HG02610 (cell line): ENCODE results near the gene EDN1.

Experiments
- ATAC-seq: cut with Tn5 transposase; IDR thresholded peaks from one replicate; pipeline ENCODE4 v1.9.1; 2021; ENCODE audit warnings: mild to moderate bottlenecking, moderate library complexity; ENCODE audit not compliant: unreplicated experiment

Gene EDN1

DNA sequence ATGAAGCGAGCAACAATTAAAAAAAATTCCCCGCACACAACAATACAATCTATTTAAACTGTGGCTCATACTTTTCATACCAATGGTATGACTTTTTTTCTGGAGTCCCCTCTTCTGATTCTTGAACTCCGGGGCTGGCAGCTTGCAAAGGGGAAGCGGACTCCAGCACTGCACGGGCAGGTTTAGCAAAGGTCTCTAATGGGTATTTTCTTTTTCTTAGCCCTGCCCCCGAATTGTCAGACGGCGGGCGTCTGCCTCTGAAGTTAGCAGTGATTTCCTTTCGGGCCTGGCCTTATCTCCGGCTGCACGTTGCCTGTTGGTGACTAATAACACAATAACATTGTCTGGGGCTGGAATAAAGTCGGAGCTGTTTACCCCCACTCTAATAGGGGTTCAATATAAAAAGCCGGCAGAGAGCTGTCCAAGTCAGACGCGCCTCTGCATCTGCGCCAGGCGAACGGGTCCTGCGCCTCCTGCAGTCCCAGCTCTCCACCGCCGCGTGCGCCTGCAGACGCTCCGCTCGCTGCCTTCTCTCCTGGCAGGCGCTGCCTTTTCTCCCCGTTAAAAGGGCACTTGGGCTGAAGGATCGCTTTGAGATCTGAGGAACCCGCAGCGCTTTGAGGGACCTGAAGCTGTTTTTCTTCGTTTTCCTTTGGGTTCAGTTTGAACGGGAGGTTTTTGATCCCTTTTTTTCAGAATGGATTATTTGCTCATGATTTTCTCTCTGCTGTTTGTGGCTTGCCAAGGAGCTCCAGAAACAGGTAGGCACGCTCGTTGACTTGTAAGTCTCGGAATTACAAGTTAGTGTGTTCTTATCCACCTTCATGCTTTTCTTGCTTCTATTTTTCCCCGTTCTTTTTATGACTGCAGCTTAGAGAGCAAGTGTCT, at the start of gene EDN1:
Gene EDN1 (plus strand): TSS at position 429 of the 888 bp plus-strand sequence. CDS start 269 bp downstream, at position 698.
- peak; percentile 83 for ATAC-seq

DNA sequence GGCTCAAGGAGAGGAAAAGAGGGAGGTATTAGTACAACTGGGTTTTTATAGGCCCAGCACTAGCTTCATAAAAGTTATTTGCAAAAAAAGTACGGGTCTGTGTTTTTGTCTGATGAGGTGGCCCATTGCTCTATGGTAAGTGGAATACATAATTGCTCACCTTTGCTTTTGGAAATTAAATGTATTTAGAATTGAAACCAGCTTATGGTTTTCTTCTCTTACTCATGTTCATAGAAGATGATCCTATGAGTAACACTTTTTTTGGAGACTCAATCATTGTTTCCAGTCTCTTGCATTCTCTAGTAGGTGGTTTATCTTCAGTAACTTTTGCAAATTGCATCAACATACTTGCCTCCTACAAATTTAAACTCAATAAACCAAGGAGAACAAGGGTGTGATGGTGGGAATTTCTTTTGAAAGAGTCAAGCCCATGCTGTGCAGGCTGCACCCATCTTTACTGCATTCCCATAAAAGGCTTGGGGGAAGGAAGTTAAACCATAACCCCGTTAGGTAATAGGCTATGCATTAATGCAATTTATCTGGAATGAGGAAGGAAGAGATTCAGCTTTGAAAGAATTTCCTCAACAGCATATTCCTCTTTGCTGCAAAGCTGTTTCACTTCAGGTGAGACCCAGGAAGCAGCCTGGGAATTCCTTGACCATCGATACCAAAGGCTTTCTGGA, 48.5 kb upstream of the EDN1 start:
- ATAC-seq, result no peak

DNA sequence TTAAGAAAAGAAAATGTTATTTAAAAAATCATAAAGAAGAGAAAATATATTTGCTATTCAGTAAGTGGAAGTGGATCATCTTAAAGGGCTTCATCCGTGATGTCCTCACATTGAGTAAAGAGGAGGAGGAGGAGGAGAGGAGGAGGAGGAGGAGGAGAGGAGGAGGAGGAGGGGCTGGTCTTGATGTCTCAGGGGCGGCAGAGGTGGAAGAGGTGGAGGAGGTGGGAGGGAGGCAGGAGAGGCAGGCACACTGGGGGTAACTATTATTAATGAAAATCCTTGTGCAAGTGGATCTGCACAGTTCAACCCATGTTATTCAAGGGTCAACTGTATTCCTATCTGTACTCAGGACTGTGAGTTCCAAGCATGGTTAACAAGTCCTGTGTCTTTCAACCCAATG, 47.0 kb upstream of the EDN1 start:
- no peak for ATAC-seq

DNA sequence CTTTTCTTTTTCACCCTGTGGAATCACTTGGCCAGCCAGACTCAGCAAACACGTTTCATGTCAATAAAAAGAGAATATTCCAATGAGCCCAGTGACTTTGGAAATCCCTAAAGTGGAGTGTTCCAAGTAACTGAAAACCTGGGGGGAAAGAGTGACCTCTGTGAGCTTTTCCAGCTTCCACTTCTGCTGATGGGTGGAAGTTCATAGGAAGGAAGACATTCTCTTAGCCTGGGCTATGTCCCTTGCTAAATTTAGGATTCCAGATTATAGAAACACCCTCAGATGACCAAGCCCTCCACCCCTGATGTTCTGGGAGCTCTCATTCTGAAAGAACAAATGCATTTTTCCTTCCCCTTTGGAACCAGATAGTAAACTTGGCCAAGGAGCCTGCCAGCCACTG, 44.8 kb upstream of the EDN1 start:
- no peak for ATAC-seq

DNA sequence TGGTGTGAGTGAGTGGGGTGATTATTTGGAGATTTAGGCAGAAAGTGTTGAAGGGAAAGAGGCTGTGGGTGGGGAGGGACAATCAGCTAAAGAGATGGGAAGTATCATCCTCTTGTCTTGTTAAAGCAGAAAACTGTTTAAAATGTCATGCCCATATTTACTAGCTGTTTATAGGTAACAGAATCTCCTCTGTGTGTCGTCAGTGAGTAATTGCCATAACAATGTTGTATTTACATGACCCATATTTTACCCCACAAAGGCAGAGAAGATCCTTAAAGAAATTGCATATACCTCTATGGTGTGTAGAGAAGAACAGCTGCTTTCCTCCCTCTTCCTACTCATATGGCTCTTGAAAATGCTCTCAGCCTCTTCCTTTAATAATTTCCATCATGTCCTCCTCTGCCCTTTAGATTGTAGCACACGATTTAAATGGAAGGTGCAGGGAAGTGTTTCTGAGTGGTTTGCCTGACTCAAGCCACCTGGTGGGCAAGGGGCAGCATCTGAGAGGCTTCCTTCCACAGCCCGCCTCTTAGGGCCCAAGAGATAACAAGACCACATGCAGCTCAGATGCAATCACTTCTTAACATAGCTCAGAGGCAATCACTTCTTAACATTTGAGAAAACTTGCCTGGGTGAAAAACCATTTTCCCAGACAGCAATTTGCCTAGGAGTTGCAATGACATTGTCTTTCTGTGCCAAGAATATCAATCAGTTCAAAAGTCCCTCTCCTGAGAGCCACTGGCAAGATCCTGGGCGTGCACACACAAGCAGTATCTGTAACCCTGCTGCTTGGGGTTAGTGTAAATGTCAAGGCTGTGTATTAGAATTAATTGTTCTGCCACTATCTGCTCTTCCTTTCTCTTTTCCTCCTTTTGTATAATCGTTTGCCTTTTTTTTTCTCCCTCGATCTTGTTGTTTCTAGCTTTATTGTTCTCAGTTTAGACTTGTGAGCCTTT, 44.1 kb upstream of the EDN1 start:
- ATAC-seq, result no peak

DNA sequence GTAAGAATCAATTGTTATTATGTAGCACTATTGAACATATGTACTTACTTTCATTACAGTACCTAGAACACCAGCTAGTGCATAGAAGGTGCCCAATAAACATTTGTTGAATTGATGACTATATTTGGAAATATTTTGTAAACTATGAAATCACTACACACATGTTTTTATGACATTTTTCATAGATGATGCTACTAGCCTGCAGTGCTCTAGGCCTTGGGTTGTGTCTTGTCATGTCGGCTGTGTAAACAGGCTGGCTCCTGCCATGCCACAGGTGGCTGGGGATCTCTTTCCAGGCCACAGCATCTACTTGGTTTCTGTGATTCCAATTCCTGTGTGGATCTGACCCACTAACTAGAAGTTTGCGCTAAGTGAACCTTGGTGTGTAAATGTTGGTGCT, 43.3 kb upstream of the EDN1 start:
- no peak for ATAC-seq

DNA sequence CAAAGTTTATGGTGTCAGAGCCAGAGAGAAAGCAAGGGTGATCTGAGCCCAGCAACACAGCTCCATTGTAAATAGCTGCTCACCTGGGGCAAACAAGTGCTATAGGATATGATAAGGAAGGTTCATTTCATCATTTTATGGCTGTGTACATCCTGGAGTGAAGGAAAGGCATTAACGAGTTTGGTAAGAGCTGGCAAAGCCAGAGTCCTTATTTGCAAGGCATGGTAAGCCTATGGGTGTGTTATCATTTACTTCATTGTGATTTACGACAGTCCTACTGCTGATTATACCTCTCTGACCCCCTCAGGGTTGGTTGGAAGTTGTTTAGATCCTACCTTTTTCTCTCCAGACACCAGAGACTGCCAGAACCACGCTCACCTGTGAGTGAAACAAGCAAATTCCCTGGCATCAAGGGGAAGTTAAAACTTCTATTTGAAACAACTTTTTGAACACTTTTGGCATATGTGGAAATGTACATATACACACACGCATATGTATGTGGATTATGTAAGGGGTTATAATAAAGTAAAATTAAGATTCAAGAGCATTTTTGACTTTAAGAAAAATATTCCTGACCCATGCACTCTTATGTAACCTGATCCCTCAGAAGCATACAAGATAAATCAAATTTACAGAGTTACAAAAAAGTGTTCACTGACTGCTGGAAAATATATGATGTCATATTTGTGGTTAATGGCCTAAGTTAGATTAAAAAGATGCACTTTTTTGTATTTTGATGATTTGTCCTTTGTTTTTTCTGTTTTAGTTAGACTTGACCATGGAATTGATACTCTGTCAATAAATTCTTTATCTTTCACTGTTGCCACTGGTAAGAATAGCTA, 40.4 kb upstream of the EDN1 start:
- ATAC-seq, result no peak

DNA sequence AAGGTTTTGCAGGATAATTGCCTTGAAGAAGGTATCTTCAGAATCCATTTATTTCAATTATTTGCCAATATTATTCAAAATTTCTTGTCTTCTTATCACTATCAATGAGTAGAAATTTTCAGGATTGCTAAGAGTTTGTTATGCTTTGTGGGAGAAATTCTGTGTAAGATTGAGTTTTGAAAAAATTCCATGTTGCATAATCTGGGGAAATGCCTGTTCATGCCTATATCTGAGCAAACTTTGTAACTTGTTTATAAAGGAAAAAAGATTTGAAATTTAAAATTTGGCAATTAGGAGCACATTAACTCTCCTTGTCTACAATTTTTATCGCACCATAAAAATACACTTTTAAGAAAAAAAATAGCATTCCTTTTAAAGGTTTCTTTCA, 39.8 kb upstream of the EDN1 start:
- no peak for ATAC-seq

DNA sequence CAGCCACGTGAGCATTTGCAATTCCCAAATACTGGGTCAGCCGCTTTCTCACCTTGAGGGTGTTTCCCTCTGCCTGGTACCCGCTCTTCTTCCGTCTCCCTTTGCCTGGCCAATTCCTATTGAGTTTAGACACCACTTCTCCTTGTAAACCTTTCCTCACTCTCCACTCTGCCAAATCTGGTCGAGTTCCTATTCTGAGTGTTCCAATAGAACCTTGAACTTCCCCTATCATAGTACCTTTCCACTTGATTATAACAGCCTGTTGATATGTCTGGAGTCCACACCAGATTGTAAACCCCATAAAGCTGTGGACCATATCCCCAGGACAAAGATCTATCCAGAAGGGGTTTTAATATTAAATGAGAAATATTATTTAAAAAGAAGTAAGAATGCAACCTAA, 36.0 kb upstream of the EDN1 start:
- ATAC-seq, result no peak

DNA sequence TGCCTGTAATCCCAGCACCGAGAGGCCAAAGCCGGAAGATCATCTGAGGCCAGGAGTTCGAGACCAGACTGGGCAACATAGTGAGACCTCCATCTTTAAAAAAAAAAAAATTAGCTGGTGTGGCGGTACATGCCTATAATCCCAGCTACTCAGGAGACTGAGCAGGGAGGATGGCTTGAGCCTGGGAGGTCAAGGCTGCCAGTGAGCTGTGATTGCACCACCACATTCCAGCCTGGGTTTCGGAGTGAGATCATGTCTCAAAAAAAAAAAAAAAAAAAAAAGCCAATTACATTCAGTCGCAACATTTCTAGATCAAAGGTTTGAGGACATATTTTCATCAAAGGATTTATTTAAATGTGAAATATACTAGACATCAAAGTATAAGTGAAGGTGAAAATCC, 32.0 kb upstream of the EDN1 start:
- no peak for ATAC-seq

DNA sequence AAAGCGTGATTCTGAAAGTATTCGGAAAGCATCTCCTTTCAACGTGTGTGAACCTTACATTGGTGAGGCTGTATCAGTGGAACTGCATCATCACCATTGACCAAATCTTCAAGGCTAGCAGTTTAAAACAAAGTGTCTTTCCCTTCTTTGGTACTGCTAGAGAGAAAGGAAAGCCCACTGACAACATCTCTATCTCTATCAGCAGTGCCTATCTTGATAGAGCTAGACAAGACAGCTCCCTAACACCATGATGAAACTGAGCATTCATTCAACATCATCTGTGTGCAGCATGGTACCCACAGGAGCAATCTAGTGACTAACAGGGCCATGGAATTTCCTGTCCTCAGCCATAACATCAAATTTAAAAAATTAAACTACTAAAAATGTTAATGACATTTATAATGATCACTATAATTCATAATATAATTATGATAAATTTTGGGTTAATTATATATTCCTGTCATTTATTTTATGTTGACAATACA, 31.5 kb upstream of the EDN1 start:
- no peak for ATAC-seq

DNA sequence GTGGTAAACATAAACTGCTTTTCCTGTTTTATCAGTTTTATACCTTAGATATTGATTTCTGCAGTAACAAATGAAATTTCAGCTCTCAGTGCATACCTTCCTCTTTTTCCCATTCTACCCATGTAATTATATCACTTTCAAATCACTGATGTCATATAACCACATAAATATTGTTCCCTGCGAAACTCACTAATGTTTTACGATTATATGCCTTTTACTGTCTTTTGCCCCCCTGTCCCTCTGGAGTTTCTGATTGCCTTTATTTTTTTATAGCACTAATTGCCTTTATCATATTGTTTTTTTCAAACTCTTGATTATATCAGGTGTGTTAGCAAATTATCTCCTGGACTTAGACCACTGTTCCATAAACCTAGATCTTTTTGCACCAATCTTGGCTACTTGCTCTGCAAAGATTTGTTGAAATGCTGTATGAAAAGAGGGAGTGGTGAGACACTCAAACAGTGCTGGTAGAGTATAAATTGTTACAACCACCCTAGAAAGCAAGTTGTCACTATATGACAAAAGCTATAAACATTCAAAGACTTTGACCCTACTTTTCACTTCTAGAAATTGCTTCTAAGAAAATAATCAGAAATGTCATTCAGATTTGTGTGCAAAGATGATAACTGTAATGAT, 29.6 kb upstream of the EDN1 start:
- no peak for ATAC-seq

DNA sequence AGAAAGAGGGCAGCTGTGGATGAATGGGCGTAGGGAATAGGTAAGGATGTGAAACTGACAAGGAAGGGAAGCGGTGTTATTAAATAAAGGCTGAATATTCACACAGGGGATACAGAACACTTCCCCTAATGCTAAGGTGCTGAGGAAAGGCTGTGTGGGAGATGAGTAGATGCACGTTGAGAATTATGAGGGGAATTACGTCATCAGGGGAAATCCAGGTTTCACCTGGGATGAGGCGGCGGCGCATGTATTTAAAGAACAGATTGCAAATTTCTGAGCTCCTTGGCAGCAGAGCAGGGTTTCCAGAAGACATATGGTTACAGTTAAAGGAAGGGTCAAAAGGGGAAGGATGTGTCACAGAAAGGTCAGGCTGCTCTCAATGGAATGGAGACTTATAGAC, 28.7 kb upstream of the EDN1 start:
- ATAC-seq, result no peak

DNA sequence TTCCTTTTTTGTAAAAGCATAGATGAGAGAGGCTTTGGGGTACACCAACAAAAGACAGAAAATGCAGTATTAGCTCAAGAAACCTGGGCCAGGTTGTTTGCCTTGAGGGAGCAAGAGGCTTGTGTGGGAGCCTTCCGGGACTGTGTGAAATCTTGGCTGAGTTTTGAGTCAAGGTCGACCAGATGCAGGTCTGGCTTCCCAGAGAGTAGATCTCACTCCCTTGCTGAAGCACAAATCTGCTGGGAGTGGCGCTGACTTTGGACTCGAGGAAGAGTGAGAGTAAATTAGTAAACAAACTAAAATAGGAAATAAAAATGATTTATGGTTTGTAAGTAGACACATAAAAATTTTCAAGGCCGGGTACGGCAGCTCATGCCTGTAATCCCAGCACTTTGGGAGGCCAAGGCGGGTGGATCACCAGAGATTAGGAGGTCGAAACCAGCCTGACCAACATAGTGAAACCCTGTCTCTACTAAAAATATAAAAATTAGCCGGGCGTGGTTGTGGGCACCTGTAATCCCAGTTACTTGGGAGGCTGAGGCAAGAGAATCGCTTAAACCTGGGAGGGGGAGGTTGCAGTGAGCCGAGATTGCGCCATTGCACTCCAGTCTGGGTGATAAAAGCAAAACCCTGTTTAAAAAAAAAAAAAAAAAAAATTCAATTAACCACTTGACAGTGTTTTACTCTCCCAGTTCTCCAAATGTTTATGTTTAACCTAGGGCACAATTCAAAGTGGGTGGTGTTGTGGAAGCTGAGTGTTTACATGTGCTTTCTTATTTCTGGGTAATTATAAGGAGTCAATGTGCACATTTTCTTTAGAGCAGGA, 27.7 kb upstream of the EDN1 start:
- no peak for ATAC-seq

DNA sequence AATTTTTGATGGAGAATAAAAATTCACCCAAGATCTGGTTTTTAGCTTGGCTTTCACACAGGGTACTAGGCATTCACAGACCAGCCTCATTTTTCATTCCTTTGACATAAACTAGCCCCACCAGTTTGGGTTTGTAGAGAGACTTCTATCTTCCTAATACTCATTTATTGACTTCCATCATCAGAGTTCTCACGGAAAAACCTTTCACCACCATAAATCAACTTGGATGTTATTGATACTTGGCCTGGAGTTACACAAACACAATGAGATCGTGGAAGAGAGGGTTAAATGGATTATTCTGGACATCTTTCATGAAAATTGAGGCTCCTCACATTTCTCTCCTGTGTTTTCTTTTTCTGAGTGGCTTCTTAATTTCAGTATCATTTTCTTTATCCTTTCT, 26.8 kb upstream of the EDN1 start:
- no peak for ATAC-seq

DNA sequence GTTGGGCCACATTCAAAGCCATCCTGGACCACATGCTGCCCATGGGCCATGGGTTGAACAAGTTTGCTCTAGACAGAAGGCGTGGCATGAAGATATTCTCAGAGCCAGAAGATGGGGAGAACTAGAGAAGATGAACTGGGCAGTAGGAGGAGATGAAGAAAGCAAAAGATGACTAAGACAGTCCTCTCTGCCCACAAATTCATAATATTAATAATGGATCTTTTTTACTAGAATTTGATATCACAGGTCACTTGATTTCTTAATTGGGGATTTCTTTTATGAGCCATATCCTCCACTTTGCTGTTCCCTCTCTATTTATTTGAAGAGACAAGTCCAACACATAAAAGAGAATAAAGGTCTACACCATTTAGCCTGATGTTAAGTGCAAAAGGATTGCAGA, 25.5 kb upstream of the EDN1 start:
- no peak for ATAC-seq

DNA sequence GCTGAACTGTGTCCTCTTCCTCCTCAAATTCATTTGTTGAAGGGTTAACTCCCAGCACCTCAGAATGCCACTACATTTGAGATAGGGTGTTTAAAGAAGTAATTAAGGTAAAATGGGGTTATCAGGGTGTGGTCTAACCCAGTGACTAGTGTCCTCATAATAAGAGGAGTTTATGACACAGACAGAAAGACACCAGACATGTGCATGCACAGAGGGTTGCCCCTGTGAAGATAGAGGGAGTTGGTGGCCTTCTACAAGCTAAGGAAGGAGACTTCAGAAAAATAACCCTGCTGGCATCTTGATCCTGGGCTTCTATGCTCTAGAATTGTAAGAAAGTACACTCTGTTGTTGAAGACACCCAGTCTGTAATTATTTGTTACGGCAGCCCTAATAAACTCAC, 24.9 kb upstream of the EDN1 start:
- ATAC-seq, result no peak

DNA sequence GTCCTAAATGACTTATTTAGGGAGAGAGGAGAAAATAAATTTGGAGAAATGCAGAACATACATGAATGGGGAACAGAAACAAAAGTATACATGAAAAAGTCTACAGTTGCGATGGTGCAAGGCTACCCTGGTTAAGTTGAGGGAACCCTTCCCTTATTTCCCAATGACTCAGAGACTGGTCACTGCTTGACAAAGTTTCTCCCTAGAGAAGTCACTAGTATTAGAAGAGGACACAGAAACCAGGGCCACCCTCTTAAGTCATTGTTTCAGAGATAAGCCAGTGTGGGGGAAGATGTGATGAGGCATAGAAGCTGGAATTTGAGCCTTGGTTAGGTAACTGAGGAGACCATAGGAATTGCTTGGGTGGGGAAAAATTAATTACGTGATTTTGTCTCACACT, 24.4 kb upstream of the EDN1 start:
- no peak for ATAC-seq

DNA sequence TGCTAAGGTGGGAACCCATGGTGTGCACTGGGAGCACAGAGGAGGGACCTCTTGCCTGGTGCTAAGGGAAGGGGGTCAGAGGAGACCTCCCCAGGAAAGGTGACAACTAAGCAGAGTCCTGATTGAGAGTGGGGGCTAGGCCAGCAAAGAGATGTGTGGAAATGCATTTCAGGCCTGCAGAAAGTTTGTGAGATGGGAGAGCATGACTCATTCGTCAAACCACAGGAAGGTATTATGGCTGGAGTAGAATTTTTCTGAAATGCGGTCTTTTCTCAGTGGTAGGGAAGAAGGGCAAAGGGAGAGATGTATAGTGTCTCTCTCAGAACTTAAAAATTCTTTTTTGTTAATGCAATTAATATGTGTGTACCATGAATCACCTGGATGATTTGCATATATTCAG, 23.6 kb upstream of the EDN1 start:
- ATAC-seq, result no peak
